IPS-15b (cell line): ENCODE data around the gene NTRK3.

ENCODE experiments used
- H3K27me3 ChIP-seq: one replicate; pipeline ENCODE4 v1.6.1; 2013; ENCODE audit warnings: low read length; ENCODE audit not compliant: control insufficient read depth, insufficient read depth
- H3K36me3 ChIP-seq: one replicate; pipeline ENCODE4 v1.6.1; 2013; ENCODE audit warnings: low read length; ENCODE audit not compliant: control insufficient read depth, insufficient read depth
- H3K4me1 ChIP-seq: one replicate; pipeline ENCODE4 v1.6.1; 2013; ENCODE audit warnings: mild to moderate bottlenecking, low read length; ENCODE audit not compliant: control insufficient read depth, insufficient read depth
- H3K4me3 ChIP-seq: one replicate; pipeline ENCODE4 v1.5.1; 2013; ENCODE audit warnings: low read depth, low read length
- H3K9ac ChIP-seq: one replicate; pipeline ENCODE4 v1.6.1; 2013; ENCODE audit warnings: low read depth, mild to moderate bottlenecking, low read length
- H3K9me3 ChIP-seq: one replicate; pipeline ENCODE4 v1.6.1; 2013; ENCODE audit warnings: mild to moderate bottlenecking, low read length; ENCODE audit not compliant: control insufficient read depth, insufficient read depth

The NTRK3 gene

DNA sequence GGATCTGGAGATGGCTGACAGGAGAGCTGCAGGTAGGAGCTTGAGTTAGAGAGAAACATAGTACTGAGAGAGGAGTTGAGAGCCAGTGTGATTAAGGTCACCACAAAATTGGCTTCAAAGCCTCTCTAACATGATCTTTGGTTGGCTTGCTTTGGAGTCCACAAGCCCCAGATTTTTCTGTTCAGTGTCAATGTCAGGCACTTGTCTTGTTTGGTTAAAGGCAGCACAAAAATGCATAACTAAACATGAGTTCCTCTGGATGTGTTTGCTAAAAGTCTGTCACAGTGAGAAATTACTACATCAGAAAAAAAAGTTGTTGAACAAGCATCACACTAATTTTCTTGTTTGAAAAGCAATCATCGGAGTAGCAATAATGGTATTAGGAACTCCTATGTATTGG, 440.5 kb downstream of the NTRK3 start:
- Histone ChIP-seq H3K9me3 (no peaks in the 10 kb centered on the region), H3K9ac (no peak overlapping the region), H3K4me1 (no peaks in the 10 kb centered on the region), H3K36me3 (no peaks in the 10 kb centered on the region), H3K27me3 (no peaks in the 10 kb centered on the region), H3K4me3 (no peak overlapping the region)
